Osteoblast (primary cell): Measurements from ENCODE around the gene COL19A1. TPM values are rescaled to one million over a fixed set of nuclear protein-coding genes. Genes with fewer than 3 reads are reported as not detected.

Experiments used
- DNase-seq: peaks from one replicate; pipeline ENCODE4 v3.0.0; 2011; ENCODE audit warnings: low spot score, mixed read lengths; ENCODE audit not compliant: insufficient read length; ENCODE audit errors: missing footprints
- H2AFZ ChIP-seq: 2 replicates; pipeline ENCODE4 v1.6.0; 2011; ENCODE audit warnings: mild to moderate bottlenecking, low read length
- H3K27ac ChIP-seq: 2 replicates; pipeline ENCODE4 v1.5.1; 2011; ENCODE audit warnings: mild to moderate bottlenecking, low read depth, low read length, moderate library complexity
- H3K27me3 ChIP-seq: 2 replicates; pipeline ENCODE4 v1.6.0; 2012; ENCODE audit warnings: mild to moderate bottlenecking, control low read depth, inconsistent platforms, low read length, moderate library complexity; ENCODE audit not compliant: insufficient read depth
- H3K36me3 ChIP-seq: 2 replicates; pipeline ENCODE4 v1.5.1; 2011; ENCODE audit warnings: mild to moderate bottlenecking, low read length, control low read depth, moderate library complexity; ENCODE audit not compliant: insufficient read depth
- H3K4me1 ChIP-seq: 2 replicates; pipeline ENCODE4 v1.5.1; 2011; ENCODE audit warnings: mild to moderate bottlenecking, low read length, control low read depth, moderate library complexity; ENCODE audit not compliant: insufficient read depth
- H3K4me2 ChIP-seq: 2 replicates; pipeline ENCODE4 v1.6.0; 2011; ENCODE audit warnings: mild to moderate bottlenecking, low read length; ENCODE audit not compliant: insufficient read depth
- H3K4me3 ChIP-seq: fragments of 200-600 bp; sonication (generic); 3 replicates; pipeline ENCODE4 v1.5.1; 2012; ENCODE audit warnings: mild to moderate bottlenecking, low read length, inconsistent platforms; ENCODE audit not compliant: insufficient read depth
- H3K79me2 ChIP-seq: 2 replicates; pipeline ENCODE4 v1.6.0; 2012; ENCODE audit warnings: mild to moderate bottlenecking, low read length, control low read depth, inconsistent platforms; ENCODE audit not compliant: insufficient read depth
- H3K9me3 ChIP-seq: 2 replicates; pipeline ENCODE4 v1.5.1; 2011; ENCODE audit warnings: low read depth, low read length, control low read depth
- H4K20me1 ChIP-seq: 2 replicates; pipeline ENCODE4 v1.6.0; 2012; ENCODE audit warnings: mild to moderate bottlenecking, low read length, control low read depth; ENCODE audit not compliant: insufficient read depth
- total RNA-seq: library from RNA; depleted of rRNA; stranded (reverse); fragments of >200 nt; gene quantifications from 2 replicates; pipeline ENCODE4 v1.2.3, GENCODE V29; 2012
- TF ChIP-seq, protein P1 (sequence below): IDR thresholded peaks from 2 replicates; pipeline ENCODE4 v1.5.1; 2011; ENCODE audit warnings: mild to moderate bottlenecking, low read depth, low read length, moderate library complexity; ENCODE audit errors: extremely low read depth

Gene COL19A1
- total RNA-seq, 1 donor, result under 0.01 TPM

GRCh38 chr6:69895396-69895795 lies 29.0 kb downstream of the COL19A1 start:
- Histone ChIP-seq H2AFZ (no peak overlapping the region), H3K4me3 (no peak overlapping the region), H3K27me3 (no peaks in the 10 kb centered on the region), H3K36me3 (no peaks in the 10 kb centered on the region), H3K79me2 (no peaks in the 10 kb centered on the region), H4K20me1 (no peaks in the 10 kb centered on the region), H3K27ac (no peak overlapping the region), H3K9me3 (no peaks in the 10 kb centered on the region), H3K4me1 (no peaks in the 10 kb centered on the region), H3K4me2 (no peak overlapping the region)
- DNase-seq, result no peak
- TF ChIP-seq, protein P1, sequence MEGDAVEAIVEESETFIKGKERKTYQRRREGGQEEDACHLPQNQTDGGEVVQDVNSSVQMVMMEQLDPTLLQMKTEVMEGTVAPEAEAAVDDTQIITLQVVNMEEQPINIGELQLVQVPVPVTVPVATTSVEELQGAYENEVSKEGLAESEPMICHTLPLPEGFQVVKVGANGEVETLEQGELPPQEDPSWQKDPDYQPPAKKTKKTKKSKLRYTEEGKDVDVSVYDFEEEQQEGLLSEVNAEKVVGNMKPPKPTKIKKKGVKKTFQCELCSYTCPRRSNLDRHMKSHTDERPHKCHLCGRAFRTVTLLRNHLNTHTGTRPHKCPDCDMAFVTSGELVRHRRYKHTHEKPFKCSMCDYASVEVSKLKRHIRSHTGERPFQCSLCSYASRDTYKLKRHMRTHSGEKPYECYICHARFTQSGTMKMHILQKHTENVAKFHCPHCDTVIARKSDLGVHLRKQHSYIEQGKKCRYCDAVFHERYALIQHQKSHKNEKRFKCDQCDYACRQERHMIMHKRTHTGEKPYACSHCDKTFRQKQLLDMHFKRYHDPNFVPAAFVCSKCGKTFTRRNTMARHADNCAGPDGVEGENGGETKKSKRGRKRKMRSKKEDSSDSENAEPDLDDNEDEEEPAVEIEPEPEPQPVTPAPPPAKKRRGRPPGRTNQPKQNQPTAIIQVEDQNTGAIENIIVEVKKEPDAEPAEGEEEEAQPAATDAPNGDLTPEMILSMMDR, result no peak

DNA sequence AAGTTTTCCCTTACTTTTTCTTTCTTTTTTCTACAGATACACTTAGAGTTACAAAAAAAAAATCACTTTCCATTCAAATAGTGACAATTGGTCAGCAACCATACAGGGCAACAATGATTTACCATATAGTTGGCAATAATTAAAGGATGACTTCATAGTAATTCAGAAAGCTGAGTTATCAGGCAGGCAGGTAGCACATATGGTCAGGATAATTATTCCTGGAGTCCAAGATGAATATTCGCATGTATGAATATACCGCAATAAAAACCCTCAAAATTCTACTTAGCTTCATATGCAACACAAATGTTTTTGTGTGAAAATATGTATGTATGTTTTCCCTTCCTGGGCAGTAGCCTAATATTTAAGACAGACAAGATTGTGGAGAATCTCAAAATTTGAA lies 34.5 kb downstream of the COL19A1 start:
- H4K20me1 ChIP-seq, result no peaks in the 10 kb centered on the region
- H2AFZ ChIP-seq, result no peak overlapping the region
- no peaks in the 10 kb centered on the region for H3K4me1 ChIP-seq
- no peaks in the 10 kb centered on the region for H3K79me2 ChIP-seq
- no peak overlapping the region for H3K27ac ChIP-seq
- H3K36me3 ChIP-seq, result no peaks in the 10 kb centered on the region
- TF ChIP-seq, protein P1, result no peak
- H3K4me2 ChIP-seq, result no peak overlapping the region
- H3K4me3 ChIP-seq, result no peak overlapping the region
- no peak for DNase-seq
- no peaks in the 10 kb centered on the region for H3K27me3 ChIP-seq
- H3K9me3 ChIP-seq, result no peaks in the 10 kb centered on the region

- no peaks in the 10 kb centered on the region for H3K79me2 ChIP-seq
- H4K20me1 ChIP-seq, result no peaks in the 10 kb centered on the region
Observed at GRCh38 chr6:69901361-69901760, 35.0 kb downstream of the COL19A1 start.

DNA sequence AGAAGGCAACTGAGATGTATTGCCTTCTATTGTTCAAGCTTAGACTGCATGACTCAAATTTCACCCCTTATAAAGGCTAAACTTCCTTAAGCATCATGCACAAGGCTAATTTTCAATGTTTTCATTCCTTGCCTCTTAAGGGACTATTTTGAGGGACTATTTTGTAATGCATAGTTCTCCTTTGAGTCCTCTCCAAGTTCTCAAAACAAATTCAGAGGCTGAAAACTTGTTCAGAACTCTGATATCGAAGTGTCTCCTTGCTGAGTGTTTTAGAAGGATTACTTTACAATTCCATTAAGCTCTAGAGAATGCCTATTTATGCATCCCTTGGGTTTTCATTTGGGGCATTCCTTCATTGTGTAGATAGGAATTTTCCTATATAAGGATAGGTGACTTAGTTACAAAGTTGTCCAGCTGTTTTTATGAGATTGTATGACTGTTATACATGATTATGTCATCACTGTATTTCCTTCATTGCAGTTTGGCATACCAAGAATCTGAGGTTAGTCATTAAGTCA lies 41.7 kb downstream of the COL19A1 start:
- no peaks in the 10 kb centered on the region for H4K20me1 ChIP-seq
- H3K4me2 ChIP-seq, result no peak overlapping the region
- TF ChIP-seq, protein P1, result no peak
- no peaks in the 10 kb centered on the region for H3K27me3 ChIP-seq
- no peak overlapping the region for H3K4me3 ChIP-seq
- no peaks in the 10 kb centered on the region for H3K9me3 ChIP-seq
- no peak overlapping the region for H2AFZ ChIP-seq
- DNase-seq, result peak; percentile 55
- H3K27ac ChIP-seq, result no peak overlapping the region
- H3K4me1 ChIP-seq, result peaks cover 4% of the 10 kb centered on the region
- H3K36me3 ChIP-seq, result no peaks in the 10 kb centered on the region
- H3K79me2 ChIP-seq, result no peaks in the 10 kb centered on the region

More at GRCh38 chr6:69901361-69901760, 35.0 kb downstream of the COL19A1 start:
- Histone ChIP-seq H2AFZ (no peak overlapping the region), H3K4me3 (no peak overlapping the region), H3K9me3 (no peaks in the 10 kb centered on the region), H3K27me3 (no peaks in the 10 kb centered on the region), H3K4me1 (no peaks in the 10 kb centered on the region), H3K36me3 (no peaks in the 10 kb centered on the region), H3K27ac (no peak overlapping the region), H3K4me2 (no peak overlapping the region)
- TF ChIP-seq, protein P1, result no peak
- no peak for DNase-seq
